ENCODE measurements around the gene SNED1.

Gene SNED1

DNA sequence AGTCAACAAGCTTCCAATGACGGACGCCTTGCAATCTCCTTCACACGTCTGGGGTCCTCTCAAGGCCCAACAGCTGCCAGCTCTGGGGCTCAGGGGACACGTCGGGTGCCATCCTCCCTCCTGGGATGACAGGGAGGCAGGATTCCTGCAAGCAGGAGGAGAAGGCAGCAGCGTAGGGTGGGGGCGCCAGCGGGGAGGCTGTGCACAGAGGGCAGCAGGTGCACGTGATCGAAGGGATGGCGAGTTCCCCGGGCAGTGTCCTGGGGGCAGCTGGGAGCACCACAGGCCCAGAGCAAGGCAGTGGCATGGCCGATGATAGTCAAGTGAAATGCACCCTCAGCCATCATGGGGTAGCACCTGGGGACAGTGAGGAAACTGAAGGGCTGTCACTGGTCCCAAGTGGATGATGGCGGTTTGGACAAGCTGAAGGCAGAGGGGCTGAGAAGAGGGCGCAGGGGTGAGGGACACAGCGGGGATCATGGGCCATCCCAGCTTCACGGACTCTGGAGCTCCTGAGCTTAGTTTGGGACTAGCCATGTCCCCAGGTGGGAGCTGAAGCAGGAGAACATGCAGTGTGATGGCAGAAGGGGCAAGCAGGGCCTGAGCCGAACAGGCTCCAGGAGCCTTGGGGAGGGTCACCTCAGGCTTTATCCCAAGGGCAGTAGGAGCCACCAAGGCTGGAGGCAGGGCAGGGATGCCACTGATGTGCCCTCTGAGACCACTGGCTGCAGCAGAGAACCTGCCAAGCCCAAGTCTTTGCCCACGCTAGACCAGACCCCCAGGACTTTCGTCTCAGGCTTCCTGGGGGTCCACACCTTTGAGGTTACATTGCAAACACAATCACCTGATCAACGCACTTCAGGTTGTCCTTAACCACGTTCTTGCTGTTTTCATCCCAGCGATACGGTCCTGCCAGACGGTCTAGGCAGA lies 16.3 kb upstream of the SNED1 start:
- H3K36me3 Mint-ChIP-seq = no peaks in the 10 kb centered on the region
- no peak overlapping the region for H3K4me3 Mint-ChIP-seq
- H3K27ac Mint-ChIP-seq = no peak overlapping the region
- ATAC-seq = no peak
- peaks cover 15% of the 10 kb centered on the region for H3K4me1 Mint-ChIP-seq
- peaks cover 43% of the 10 kb centered on the region for H3K27me3 Mint-ChIP-seq
- H3K9me3 Mint-ChIP-seq = no peaks in the 10 kb centered on the region

DNA sequence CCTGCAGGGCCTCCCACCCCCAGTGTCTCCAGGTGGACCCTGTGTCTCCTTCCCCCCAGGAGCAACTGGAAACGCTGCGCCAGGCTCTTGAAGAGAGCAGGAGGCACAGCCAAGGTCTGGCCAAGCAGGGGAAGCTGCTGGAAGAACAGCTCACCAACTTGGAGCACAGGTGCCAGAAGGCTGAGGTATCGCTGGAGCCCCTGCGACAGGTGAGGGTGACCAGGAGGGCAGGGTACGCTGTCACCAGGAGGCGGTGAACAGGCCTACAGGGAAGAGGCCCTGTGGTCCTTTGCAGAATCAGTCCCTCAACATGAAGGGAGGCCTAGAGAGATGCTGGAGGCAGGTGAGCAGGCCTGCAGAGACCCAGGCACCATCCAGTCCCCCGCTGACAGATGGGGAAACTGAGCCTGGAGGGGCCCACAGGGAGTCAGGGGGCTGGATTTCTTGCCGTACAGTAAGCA lies 15.6 kb upstream of the SNED1 start:
- Mint-ChIP-seq H3K27ac (no peak overlapping the region), H3K9me3 (no peaks in the 10 kb centered on the region), H3K27me3 (peaks cover 43% of the 10 kb centered on the region), H3K4me3 (no peak overlapping the region), H3K36me3 (no peaks in the 10 kb centered on the region), H3K4me1 (peaks cover 20% of the 10 kb centered on the region)
- no peak for ATAC-seq

DNA sequence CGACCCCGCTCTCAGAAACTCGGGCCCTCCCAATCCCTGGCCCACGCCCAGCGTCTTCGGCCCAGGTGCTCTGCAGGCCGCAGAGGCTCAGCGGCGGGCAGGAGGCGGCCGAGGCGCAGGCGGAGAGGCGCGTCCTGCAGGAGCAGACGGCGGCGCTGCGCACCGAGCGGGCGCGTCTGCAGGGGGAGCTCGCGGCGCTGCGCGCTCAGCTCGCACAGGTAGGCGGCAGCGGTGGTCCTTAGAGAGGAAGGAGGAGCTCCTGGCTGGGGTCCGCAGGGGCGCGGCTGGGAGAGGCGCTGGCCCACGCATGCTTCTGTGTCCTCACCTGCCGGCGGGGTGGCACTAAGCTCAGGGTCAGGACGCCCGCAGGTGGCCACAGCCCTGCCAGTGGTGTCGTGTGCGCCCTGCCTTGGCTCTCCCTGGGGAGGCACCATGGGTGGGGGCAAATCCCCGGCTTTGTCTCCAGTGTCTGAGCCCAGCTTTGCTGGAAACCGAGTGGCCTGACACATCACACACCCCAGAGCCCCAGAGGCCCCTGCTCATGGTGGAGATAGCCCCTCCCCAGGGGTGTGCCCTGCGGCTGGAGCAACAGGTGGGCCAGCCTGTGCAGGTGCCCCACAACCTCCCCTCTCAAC lies 14.9 kb upstream of the SNED1 start:
- Mint-ChIP-seq H3K36me3 (no peaks in the 10 kb centered on the region), H3K27me3 (peaks cover 43% of the 10 kb centered on the region), H3K27ac (no peak overlapping the region), H3K4me1 (peaks cover 20% of the 10 kb centered on the region), H3K4me3 (no peak overlapping the region), H3K9me3 (no peaks in the 10 kb centered on the region)
- ATAC-seq = peak; percentile 82

DNA sequence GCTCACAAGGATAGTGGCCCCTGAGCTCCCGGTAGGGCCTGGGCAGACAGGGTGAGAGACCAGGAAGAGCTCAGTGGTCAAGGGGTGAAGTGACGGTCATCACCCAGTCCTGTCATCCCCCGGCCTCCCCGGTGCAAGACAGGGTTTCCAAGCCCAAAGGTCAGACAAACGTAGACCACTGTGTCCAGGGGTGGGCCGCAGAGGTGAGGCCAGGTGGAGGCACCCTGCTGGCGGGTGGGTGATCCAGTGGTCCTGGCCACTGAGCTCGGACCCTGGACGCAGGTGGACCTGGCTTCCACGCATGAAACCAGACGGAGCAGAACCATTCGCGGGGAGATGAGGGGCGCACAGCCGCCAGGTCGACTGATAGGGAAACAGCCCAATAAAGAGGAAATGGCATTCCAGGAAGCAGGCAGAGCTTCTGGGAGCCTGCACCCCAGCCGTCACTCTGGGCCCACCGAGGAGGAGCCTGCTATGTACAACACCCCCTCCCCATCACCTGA lies 14.4 kb upstream of the SNED1 start:
- Mint-ChIP-seq H3K4me3 (no peak overlapping the region), H3K9me3 (no peaks in the 10 kb centered on the region), H3K27ac (no peak overlapping the region), H3K4me1 (peaks cover 20% of the 10 kb centered on the region), H3K36me3 (no peaks in the 10 kb centered on the region), H3K27me3 (peaks cover 43% of the 10 kb centered on the region)
- no peak for ATAC-seq

DNA sequence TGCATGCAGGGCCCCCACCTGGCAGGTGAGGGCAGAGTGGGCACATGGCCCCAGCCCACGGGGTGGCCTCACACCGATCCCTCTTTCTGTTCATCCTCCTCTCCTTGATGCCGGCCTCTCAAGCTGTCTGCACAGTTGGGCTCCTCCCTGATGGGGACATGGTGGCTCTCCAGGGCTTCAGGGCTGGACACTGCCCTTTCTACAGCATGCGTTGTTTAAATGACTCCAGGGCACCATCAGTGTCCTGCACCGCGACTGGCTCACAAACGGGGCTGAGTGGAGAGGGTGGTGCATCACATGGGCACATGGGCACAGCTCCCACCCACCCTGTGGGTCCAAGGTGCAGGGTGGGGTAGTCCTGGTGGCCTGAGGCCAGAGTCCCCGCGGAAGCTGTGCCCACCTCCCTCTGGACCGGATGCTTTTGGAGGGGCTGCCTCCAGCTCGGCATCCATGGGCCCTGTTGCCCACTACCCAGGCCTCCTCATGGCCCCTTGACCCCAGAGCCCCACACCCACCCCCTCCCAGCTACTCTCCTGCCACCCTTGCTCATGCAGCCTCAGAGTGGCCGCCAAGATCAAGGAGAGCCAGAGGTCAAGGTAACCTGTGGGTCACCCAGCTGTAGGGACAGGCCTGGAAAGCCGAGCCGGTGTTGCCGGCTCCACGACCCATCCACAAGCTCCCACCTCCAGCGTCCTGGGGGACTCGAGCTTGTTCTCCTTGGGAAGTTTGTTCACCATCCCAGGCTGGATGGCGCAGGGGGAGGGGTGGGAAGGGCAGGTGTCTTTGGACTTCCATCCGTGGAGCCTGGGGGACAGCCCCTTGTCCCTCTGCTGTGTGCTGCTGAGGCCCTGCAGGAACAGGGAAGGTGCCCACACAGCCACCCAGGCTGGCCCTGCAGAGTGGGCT lies 12.3 kb upstream of the SNED1 start:
- Mint-ChIP-seq H3K36me3 (no peaks in the 10 kb centered on the region), H3K4me1 (peaks cover 20% of the 10 kb centered on the region), H3K4me3 (no peak overlapping the region), H3K9me3 (no peaks in the 10 kb centered on the region), H3K27ac (no peak overlapping the region), H3K27me3 (peaks cover 42% of the 10 kb centered on the region)
- no peak for ATAC-seq

DNA sequence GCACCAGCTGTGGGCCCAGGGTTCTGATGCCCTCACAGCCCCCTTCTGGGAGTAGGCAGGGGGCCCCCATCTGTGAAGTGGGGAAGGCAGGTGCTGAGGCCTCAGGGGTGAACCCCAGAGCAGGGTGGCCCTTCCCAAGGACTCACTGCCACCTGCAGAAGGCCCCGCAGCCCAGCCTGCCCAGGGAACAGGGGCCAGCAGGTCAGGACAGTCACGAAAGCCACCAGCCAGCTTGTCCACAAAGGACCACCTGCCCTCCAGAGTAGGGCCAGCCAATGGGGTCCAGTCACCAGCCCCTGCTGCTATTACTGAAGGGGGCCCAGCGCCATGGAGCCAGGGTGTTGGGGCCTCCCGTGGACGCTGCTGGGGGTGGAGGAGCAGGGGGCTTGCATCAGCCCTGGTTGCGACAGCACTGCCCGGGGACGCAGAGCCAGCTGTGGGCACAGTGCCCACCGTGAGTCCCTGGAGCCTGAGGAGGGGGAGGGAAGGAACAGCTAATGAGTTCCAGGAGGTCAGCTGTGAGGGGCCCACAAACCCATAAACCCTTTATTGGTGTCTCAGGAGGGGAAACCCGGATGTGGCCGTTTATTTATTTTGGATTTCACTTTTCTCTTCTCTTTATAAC lies 11.5 kb upstream of the SNED1 start:
- H3K27ac Mint-ChIP-seq = no peak overlapping the region
- H3K4me3 Mint-ChIP-seq = no peak overlapping the region
- no peaks in the 10 kb centered on the region for H3K36me3 Mint-ChIP-seq
- ATAC-seq = no peak
- H3K27me3 Mint-ChIP-seq = peaks cover 38% of the 10 kb centered on the region
- H3K9me3 Mint-ChIP-seq = no peaks in the 10 kb centered on the region
- peaks cover 20% of the 10 kb centered on the region for H3K4me1 Mint-ChIP-seq

DNA sequence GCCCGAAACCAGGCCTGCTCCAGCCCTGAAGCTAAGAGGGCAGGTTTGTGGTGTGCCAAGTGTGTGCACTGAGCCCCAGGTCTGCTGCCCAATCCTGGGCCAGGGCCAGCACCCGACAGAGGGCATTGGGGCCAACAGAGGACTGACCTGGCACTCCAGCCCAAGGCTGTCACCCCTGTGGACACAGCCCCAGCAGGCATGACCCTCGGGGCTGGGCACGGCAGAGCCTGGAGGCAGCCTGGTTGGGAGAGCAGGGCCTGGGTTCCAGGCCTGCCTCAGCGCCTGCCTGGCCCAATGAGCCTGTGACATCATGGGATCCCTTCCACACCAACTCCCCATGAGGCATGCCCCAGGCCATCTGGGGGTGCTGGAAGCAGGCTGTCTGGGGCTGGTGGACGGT lies 10.8 kb upstream of the SNED1 start:
- H3K27ac Mint-ChIP-seq = no peak overlapping the region
- H3K9me3 Mint-ChIP-seq = no peaks in the 10 kb centered on the region
- peaks cover 20% of the 10 kb centered on the region for H3K4me1 Mint-ChIP-seq
- no peak overlapping the region for H3K4me3 Mint-ChIP-seq
- no peak for ATAC-seq
- H3K27me3 Mint-ChIP-seq = peaks cover 38% of the 10 kb centered on the region
- no peaks in the 10 kb centered on the region for H3K36me3 Mint-ChIP-seq

DNA sequence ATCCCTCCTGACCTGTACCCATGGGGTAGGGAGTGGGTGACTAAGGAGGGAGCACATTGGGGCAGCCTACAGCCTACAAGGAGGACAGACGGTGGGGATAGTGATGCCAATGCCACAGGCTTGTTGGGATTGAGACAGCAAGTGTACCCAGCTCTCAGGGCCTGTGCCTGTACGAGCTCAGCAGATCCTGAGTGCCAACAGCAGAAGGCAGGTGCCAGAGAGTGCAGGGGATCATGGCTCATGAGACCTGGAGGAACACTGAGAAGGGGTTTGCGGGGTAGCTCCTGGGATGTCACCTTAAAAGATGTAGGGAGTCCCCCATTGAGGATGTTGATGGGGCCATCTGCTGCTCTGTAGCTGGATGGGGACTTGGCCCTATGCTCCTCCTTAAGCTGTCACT lies 10.3 kb upstream of the SNED1 start:
- peaks cover 38% of the 10 kb centered on the region for H3K27me3 Mint-ChIP-seq
- no peak overlapping the region for H3K27ac Mint-ChIP-seq
- no peaks in the 10 kb centered on the region for H3K9me3 Mint-ChIP-seq
- ATAC-seq = no peak
- peaks cover 15% of the 10 kb centered on the region for H3K4me1 Mint-ChIP-seq
- no peaks in the 10 kb centered on the region for H3K36me3 Mint-ChIP-seq
- H3K4me3 Mint-ChIP-seq = no peak overlapping the region

DNA sequence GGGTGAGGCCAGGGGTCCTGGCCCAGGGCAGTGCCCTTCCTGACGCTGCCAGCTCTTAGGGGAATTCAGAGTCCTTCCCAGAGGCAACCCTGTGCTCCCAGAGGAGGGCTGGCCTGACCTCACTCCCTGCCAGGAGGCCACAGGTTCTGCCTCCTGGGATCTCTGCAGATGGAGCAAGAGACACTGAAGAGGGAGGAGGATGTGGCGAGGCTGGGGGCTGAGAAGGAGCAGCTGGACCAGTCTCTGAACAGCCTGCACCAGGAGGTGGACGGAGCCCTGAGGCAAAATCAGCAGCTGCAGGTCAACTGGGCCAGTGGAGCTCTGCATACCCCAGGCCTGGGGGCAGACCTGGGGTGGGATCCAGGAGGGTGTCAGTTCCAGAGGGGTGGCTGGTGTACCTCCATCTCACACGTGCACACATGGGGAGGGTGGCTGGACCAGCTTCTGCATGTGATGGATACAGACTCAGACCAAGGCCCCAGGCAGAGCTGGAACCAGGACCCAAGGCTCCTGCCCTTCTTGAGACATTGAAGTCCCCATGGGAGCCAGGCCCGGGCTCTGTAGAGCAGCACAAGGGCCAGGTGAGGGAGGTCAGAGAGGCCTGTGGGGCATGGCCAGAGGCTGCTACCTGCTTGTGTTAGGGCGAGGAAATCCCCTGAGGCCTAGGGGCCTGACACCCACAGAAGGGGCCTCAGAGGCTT lies 9.7 kb upstream of the SNED1 start:
- Mint-ChIP-seq H3K9me3 (no peaks in the 10 kb centered on the region), H3K4me3 (no peak overlapping the region), H3K27ac (no peak overlapping the region), H3K27me3 (peaks cover 38% of the 10 kb centered on the region), H3K36me3 (no peaks in the 10 kb centered on the region), H3K4me1 (peaks cover 9% of the 10 kb centered on the region)
- peak; percentile 3 for ATAC-seq

DNA sequence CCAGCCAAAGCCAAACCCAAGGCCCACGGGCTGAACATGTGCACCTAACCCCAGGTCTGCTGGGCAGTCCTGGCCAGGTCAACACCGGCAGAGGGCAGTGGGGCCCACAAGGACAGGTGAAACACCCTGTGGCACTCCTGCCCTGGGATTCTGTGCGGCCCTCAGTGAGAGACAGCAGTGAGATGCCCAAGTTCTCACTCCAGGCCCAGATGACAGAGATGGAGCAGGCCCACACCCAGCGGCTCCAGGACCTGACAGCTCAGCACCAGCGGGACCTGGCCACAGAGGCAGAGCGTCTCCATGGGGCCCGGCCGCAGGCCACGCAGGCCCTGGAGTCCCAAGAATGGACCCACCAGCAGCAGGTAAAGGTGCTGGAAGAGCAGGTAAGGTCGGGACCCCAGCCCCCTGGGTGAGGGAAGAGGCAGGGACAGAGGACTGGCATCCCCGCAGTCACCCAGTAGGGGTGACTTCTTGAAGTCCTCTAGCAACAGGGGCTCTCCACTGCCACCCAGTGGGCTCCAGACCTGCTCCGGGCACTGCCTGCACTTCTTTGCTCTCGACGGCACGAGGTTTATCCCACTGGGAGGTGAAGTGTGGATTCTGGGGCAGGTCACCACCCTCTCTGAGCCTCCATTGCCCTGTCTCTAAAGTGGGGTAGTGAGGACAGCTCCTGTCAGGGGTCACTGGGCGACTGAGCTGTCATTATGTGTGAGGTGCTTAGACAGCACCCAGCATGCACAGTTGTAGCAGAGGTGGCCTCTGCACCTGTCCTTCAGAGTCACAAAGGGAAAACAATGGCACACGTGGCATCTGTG lies 8.8 kb upstream of the SNED1 start:
- Mint-ChIP-seq H3K4me3 (no peak overlapping the region), H3K36me3 (no peaks in the 10 kb centered on the region), H3K9me3 (no peaks in the 10 kb centered on the region), H3K4me1 (peaks cover 5% of the 10 kb centered on the region), H3K27me3 (peaks cover 37% of the 10 kb centered on the region), H3K27ac (no peak overlapping the region)
- no peak for ATAC-seq

DNA sequence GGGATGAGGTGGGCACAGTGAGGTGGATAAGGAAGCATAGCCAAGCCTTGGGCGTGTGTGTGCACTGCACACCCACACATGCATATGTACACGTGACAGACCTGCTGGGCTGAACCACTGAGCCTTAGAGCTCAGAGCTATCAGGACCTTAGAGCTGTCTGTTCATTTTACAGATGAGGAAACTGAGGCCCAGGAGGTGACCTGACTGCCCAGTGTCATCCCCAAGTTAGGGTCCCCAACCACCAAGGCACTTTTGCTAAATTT lies 8.2 kb upstream of the SNED1 start:
- H3K4me3 Mint-ChIP-seq = no peak overlapping the region
- no peaks in the 10 kb centered on the region for H3K9me3 Mint-ChIP-seq
- peaks cover 41% of the 10 kb centered on the region for H3K27me3 Mint-ChIP-seq
- no peaks in the 10 kb centered on the region for H3K36me3 Mint-ChIP-seq
- ATAC-seq = no peak
- no peak overlapping the region for H3K27ac Mint-ChIP-seq
- H3K4me1 Mint-ChIP-seq = peaks cover 5% of the 10 kb centered on the region

DNA sequence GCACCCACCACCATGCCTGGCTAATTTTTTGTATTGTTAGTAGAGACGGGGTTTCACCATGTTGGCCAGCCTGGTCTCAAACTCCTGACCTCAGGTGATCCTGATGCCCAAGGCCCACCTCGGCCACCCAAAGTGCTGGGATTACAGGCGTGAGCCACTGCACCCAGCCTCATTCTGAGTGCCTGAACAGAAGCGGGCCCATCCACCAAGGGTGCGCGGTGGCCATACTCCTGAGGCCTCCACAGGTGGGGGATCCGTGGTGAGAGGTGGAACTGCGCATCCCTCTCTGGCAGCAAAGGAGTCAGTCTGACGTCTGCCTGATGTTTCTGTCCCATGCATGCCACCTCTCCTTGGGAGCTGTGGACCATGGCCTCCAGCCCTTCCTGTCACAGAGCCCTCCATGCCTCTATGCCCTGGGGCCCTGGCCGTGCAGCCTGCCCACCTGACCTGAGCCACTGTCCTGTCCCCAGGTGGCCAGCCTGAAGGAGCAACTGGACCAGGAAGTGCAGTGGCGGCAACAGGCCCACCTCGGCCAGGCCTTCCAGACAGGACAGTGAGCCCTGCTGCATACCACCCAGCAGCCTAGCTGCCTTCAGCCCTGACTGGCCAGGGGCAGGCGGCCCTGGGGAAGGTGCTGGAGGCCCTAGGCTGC lies 7.6 kb upstream of the SNED1 start:
- H3K27ac Mint-ChIP-seq = no peak overlapping the region
- H3K4me3 Mint-ChIP-seq = no peak overlapping the region

More for the DNA sequence above, 7.6 kb upstream of the SNED1 start:
- peaks cover 40% of the 10 kb centered on the region for H3K27me3 Mint-ChIP-seq
- peaks cover 5% of the 10 kb centered on the region for H3K4me1 Mint-ChIP-seq
- H3K36me3 Mint-ChIP-seq = no peaks in the 10 kb centered on the region
- no peaks in the 10 kb centered on the region for H3K9me3 Mint-ChIP-seq
- ATAC-seq = no peak

All from stimulated activated memory B cell treated with anti-CD40 and anti-IgM and Interleukin-4, amounts not matched to agents 10 μg/mL and 1 μg/mL and 100 μg/mL, for 72 hours (primary cell).